ENCODE data around the gene FBXL14. TPM values are rescaled to one million over a fixed set of nuclear protein-coding genes. Genes with fewer than 3 reads are reported as not detected.

FBXL14 gene
- total RNA-seq, 1 donor from 2014 or later = 33.7 TPM

DNA sequence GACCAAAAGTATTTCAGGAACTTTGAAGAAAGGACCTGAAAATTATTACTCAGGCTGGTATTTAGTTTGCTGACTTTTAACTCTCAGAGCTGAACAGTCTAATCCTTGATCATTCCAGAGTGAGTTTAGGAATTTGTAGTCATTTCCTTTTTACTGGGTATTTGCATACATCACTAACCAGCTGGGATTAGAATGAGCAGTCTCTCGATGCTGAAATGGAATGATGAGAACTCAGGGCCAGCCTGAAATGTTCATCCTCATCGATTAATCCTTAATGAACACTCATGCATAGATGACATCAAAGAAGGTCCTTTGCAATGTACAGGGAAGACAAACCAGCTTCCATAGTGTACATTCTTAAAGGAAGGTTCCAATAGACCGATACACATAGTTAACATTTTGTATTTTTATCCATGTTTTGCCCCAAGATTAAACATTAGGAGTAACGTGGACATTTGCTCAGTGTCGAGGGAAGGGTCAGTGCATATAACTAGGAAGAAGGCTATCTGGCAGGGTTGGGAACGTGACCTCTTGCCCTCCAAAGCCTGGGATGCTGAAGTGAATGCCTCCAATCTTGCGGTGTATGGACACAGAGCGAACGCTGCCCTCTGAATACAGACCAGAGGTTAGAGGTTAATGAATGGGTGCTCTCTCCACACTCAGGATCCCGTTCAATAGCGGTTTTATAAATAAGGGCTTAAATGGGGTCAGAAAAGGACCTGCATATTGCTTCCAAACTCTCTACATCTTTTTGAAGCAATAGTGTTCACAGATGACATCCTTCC is 14.5 kb downstream of the FBXL14 start:
- H3K36me3 Mint-ChIP-seq (ENCODE audit: low read depth) = no peaks in the 10 kb centered on the region
- TF ChIP-seq, protein P1, sequence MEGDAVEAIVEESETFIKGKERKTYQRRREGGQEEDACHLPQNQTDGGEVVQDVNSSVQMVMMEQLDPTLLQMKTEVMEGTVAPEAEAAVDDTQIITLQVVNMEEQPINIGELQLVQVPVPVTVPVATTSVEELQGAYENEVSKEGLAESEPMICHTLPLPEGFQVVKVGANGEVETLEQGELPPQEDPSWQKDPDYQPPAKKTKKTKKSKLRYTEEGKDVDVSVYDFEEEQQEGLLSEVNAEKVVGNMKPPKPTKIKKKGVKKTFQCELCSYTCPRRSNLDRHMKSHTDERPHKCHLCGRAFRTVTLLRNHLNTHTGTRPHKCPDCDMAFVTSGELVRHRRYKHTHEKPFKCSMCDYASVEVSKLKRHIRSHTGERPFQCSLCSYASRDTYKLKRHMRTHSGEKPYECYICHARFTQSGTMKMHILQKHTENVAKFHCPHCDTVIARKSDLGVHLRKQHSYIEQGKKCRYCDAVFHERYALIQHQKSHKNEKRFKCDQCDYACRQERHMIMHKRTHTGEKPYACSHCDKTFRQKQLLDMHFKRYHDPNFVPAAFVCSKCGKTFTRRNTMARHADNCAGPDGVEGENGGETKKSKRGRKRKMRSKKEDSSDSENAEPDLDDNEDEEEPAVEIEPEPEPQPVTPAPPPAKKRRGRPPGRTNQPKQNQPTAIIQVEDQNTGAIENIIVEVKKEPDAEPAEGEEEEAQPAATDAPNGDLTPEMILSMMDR (conservative IDR thresholded peaks at IDR 0.05) = no peak

DNA sequence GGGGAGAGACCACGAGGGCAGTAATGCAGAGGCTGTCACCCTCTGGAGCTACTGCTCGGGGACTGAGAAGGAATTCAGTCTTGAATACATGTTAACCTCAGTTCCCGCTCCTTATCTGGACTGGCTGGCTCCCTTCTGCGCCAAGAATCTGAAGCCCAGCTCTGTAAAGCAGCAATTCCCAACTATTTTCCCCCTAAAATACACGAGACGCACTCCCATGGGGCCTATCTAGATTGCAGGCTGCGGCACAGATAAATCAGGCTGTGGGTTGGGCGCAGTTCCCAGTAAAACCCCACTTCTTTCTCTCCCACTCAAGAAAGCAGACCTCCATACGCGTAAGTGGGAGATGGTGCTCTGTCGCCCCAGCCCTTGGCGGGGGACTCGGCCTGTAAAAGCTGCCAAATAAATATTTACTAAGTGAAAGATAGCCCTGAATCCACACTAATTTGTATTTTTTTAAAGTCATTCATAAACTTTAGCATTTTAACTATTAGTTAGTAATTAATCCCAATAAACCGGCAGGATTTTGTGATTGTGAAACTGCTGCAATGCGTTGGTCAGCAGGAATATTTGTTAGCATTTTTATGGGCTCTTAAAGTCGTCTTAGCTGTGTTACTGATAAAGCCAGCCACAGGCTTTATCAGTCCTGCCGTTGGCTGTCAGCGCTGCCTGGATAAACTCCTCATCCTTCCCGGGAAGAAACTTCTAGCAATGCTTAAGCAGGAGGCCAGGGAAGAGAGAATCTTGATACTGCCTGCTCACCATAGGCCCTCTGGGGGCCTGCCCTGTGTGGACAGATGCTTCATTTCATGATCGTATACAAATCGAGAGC is 17.8 kb downstream of the FBXL14 start:
- peaks cover 4% of the 10 kb centered on the region for H3K36me3 Mint-ChIP-seq (ENCODE audit: low read depth)
- peaks cover 80% of the 10 kb centered on the region for H3K4me1 Mint-ChIP-seq
- H3K4me3 Mint-ChIP-seq = no peak overlapping the region
- peaks cover 2% of the 10 kb centered on the region for H3K27me3 Mint-ChIP-seq (ENCODE audit: low read depth)
- no peaks in the 10 kb centered on the region for H3K9me3 Mint-ChIP-seq
- DNase-seq (ENCODE audit: low read depth, low spot score) = no peak
- TF ChIP-seq, protein P1 (conservative IDR thresholded peaks at IDR 0.05) = no peak
- H3K27ac Mint-ChIP-seq (ENCODE audit: unreplicated experiment) = no peak overlapping the region

More for the DNA sequence above, 14.5 kb downstream of the FBXL14 start:
- Mint-ChIP-seq H3K27me3 (ENCODE audit: low read depth) (peaks cover 7% of the 10 kb centered on the region), H3K9me3 (no peaks in the 10 kb centered on the region), H3K27ac (ENCODE audit: unreplicated experiment) (no peak overlapping the region), H3K4me1 (peaks cover 85% of the 10 kb centered on the region), H3K4me3 (peak overlapping the region; percentile 52)
- no peak for DNase-seq (ENCODE audit: low read depth, low spot score)

DNA sequence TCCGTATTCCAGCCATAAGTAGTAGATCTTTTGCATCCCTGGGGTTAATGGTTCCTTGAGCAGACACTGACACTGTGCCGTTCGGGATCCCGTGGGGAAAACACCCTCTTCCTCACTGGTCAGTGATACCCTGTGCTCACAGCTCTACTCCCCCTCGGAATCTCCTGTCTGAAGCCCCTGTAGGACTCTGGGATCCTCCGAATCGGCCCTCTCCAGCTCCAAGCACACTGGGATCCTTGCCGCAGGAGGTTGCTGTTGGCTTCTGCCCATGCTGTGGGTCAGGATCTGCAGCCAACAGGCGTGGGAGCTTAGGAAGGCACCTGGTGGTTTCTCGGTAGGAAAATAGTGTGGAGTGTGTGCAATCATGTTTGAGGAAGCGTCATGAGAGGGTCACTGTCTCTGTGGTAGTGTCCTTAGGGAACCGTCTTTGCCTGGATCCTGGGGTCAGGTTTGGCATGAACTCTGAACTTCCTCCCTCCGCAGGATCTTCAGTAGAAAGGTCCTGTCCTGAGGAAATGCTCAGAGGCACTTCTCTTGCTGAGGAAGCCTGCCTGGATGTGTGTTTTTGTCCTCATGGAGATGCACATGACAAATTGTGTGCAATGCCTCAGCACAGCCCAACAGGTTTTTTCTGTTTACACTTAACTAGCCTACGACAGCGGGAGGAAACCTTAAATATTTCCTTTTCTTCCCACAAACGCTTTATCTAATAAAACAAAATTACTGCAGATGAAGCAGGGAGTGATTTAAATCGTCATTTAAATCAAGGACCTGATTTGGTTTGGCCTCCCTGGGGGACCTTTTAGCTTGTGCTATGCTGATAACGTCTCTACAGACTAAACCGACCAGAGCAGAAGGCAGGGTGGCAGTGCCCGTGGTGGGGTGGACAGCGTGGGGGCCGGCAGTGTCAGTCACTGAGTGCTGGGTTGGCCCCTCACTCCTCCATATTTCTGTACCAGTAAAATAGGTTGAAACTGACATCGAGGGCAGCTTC is 18.7 kb downstream of the FBXL14 start:
- H3K27me3 Mint-ChIP-seq (ENCODE audit: low read depth) = peaks cover 2% of the 10 kb centered on the region
- no peak overlapping the region for H3K27ac Mint-ChIP-seq (ENCODE audit: unreplicated experiment)
- no peak for DNase-seq (ENCODE audit: low read depth, low spot score)
- no peaks in the 10 kb centered on the region for H3K9me3 Mint-ChIP-seq
- peaks cover 71% of the 10 kb centered on the region for H3K4me1 Mint-ChIP-seq
- TF ChIP-seq, protein P1 (conservative IDR thresholded peaks at IDR 0.05) = no peak
- peaks cover 4% of the 10 kb centered on the region for H3K36me3 Mint-ChIP-seq (ENCODE audit: low read depth)
- H3K4me3 Mint-ChIP-seq = no peak overlapping the region

DNA sequence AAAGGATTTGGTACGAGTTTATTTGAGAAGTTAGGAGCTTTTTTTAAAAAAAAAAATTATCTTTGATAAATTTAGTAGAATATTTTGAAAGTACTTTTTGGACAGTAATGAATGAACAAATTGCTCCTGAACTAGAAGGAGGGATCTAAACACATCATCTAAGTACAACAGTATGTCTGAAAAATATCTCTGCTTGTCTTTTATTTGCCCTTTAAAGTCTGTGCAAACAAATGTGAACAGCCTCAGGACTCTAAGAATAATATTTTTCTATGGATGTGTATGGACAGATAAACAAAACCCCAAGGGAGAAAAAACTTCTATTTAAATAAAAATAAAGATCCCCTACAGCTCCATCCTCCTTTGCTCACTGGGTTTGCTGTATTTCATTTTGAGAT is 19.5 kb downstream of the FBXL14 start:
- H3K27ac Mint-ChIP-seq (ENCODE audit: unreplicated experiment) = no peak overlapping the region
- no peaks in the 10 kb centered on the region for H3K9me3 Mint-ChIP-seq
- H3K4me3 Mint-ChIP-seq = no peak overlapping the region
- H3K4me1 Mint-ChIP-seq = peaks cover 69% of the 10 kb centered on the region
- H3K36me3 Mint-ChIP-seq (ENCODE audit: low read depth) = peaks cover 4% of the 10 kb centered on the region
- no peak for DNase-seq (ENCODE audit: low read depth, low spot score)
- H3K27me3 Mint-ChIP-seq (ENCODE audit: low read depth) = peaks cover 2% of the 10 kb centered on the region
- TF ChIP-seq, protein P1 (conservative IDR thresholded peaks at IDR 0.05) = no peak
